ENCODE results near the gene ARRDC1. TPM values are rescaled to one million over a fixed set of nuclear protein-coding genes. Genes with fewer than 3 reads are reported as not detected.
A peak's percentile ranks its signal among the peaks of the same experiment; 100 is the strongest.

Gene ARRDC1
- total and polyA plus RNA-seq, 9 of the 15 experiments (the other 6 are each of a cell fraction or from before 2014, with no cell fraction given): 0.21 to 45.3 (median 18.6) TPM

DNA sequence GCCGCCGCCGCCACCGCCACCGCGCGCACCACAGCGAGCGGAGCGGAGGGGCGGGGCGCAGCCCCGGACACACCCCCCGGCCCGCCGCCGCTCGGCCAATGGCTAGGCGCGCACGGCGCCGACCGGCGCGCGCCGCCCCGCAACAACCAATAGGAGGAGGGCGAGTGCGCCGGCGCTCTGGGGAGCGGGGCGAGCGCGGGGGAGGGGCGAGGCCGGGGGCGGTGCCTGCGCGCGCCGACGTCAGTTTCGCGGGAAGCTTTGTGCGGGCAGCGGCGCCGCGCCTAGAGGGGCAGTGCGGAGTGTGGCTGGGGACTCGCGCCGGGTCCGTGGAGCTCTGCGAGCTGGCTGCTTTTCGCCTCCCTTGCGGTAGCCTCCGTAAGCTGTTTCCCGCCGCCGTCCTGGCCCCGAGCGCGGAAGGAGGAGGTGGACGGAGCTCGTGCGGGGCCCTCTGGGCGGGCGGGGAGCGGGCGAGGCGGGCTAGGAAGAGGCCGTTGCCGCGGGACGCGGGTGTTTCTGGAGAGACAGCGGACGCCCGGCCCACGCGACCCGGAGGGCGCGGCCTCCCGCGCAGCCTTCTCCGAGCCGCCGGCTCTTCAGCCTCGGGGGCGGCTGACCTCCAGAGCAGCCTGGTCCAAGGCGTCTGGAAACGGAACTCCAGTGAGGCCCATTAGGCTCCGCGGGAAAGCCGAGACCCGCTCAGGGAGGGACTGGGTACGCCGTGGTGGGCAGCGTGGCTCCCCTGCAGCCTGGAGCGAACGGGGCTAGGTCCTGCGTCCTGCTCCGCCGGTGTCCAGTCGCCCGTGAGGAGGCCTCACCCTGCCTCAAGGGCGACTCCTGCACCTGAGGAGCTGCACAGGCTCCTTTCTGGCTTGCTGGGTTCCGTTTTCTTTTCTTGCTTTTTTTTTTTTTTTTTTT, 14.8 kb upstream of the ARRDC1 start, which contains the start of gene ZMYND19 (continued):
- TF ChIP-seq CHD7 (IDR thresholded peaks at IDR 0.05; ENCODE audit: low read depth, low read length) (no peak), HNRNPUL1 (IDR thresholded peaks at IDR 0.05; ENCODE audit: low read length) (no peak), THAP7 (CRISPR knock-in tag; IDR thresholded peaks at IDR 0.05) (no peak), ETS1 (conservative IDR thresholded peaks at IDR 0.05; ENCODE audit: control insufficient read depth, low read depth, low read length) (peak; percentile 59; the same call in 1 of the 2 replicates), ZNF324 (CRISPR knock-in tag; IDR thresholded peaks at IDR 0.05) (no peak), ZNF77 (CRISPR knock-in tag; IDR thresholded peaks at IDR 0.05) (no peak), ETS2 (tag; IDR thresholded peaks at IDR 0.05; ENCODE audit: borderline replicate concordance, poor library complexity, severe bottlenecking) (no peak), PCBP1 (IDR thresholded peaks at IDR 0.05; ENCODE audit: low read depth, low read length, poor library complexity, severe bottlenecking) (no peak), POU5F1 (IDR thresholded peaks at IDR 0.05; ENCODE audit: borderline replicate concordance, low read depth, low read length, partially characterized antibody) (no peak), ZBTB17 (CRISPR knock-in tag; IDR thresholded peaks at IDR 0.05) (no peak), GTF2B (IDR thresholded peaks at IDR 0.05; ENCODE audit: extremely low read depth, insufficient read length) (no peak)

All from K562 (cell line).